PC-9 (cell line): ENCODE data around the gene HAND1. TPM values are rescaled to one million over a fixed set of nuclear protein-coding genes. Genes with fewer than 3 reads are reported as not detected.

Experiments
- BruUV-seq: library from RNA; stranded (reverse); fragments of 400-500 nt; replicated peaks from 2 replicates; lab custom pipeline; 2021; lab: Mats Ljungman, UMichigan
- CTCF ChIA-PET: fragments of 300-600 bp; sonication (Branson Sonifier 250); formaldehyde crosslinking; loops from one replicate; lab custom pipeline; 2022; ENCODE audit warnings: antibody characterized with exemption; lab: Charles Lee
- POLR2A ChIA-PET: fragments of 300-600 bp; sonication (Branson Sonifier 250); formaldehyde crosslinking; loops from one replicate; lab custom pipeline; 2022; ENCODE audit warnings: antibody characterized with exemption; ENCODE audit not compliant: unreplicated experiment; lab: Charles Lee
- DNase-seq, 2 experiments: peaks; one replicate each; pipeline versions ENCODE4 v3.0.0 to v3.0.0-alpha.2; 2015 to 2022; ENCODE audit warnings: mixed read lengths in 1 of 2
- H2AFZ ChIP-seq: fragments of 200-600 bp; sonication (generic); 2 replicates; pipeline ENCODE4 v1.8.1; 2017; ENCODE audit warnings: antibody characterized with exemption
- H3F3A ChIP-seq: fragments of 200-600 bp; sonication (generic); 2 replicates; pipeline ENCODE4 v1.8.1; 2017; ENCODE audit warnings: antibody characterized with exemption, mild to moderate bottlenecking, low read depth; ENCODE audit not compliant: insufficient read depth
- H3K27ac ChIP-seq: fragments of 200-600 bp; sonication (generic); 2 replicates; pipeline ENCODE4 v1.6.1; 2016; ENCODE audit warnings: mixed run types
- H3K27me3 ChIP-seq: fragments of 200-600 bp; sonication (generic); 2 replicates; pipeline ENCODE4 v1.6.1; 2016; ENCODE audit warnings: low read depth, mixed run types; ENCODE audit not compliant: insufficient read depth
- H3K36me3 ChIP-seq: fragments of 200-600 bp; sonication (generic); 2 replicates; pipeline ENCODE4 v1.6.1; 2016; ENCODE audit warnings: low read depth, mixed run types
- H3K4me1 ChIP-seq: fragments of 200-600 bp; sonication (generic); replicated peaks from 2 replicates; pipeline ENCODE4 v1.6.1; 2016; ENCODE audit warnings: mixed run types; ENCODE audit not compliant: insufficient read depth
- H3K4me2 ChIP-seq: fragments of 200-600 bp; sonication (generic); 2 replicates; pipeline ENCODE4 v1.6.1; 2017; ENCODE audit warnings: mixed run types
- H3K4me3 ChIP-seq: fragments of 200-600 bp; sonication (generic); 2 replicates; pipeline ENCODE4 v1.6.1; 2016; ENCODE audit warnings: mixed run types
- H3K79me2 ChIP-seq: fragments of 200-600 bp; sonication (generic); 2 replicates; pipeline ENCODE4 v1.6.1; 2017; ENCODE audit warnings: low read depth, mixed run types
- H3K9me2 ChIP-seq: fragments of 200-600 bp; sonication (generic); 2 replicates; pipeline ENCODE4 v1.8.1; 2017; ENCODE audit warnings: mild to moderate bottlenecking; ENCODE audit not compliant: insufficient read depth
- H3K9me3 ChIP-seq: fragments of 200-600 bp; sonication (generic); 2 replicates; pipeline ENCODE4 v1.8.1; 2016; ENCODE audit warnings: low read depth; ENCODE audit not compliant: insufficient read depth
- H4K20me1 ChIP-seq: fragments of 200-600 bp; sonication (generic); 2 replicates; pipeline ENCODE4 v1.8.1; 2017; ENCODE audit not compliant: insufficient read depth
- EZH2 ChIP-seq: fragments of 200-600 bp; sonication (generic); IDR thresholded peaks from 2 replicates; pipeline ENCODE4 v1.8.0; 2017; ENCODE audit warnings: antibody characterized with exemption, low read depth
- intact Hi-C: fragments of 100-400 bp; cut with micrococcal nuclease; formaldehyde crosslinking; loops from one replicate; pipeline ENCODE4 v1.10.0; 2022; ENCODE audit not compliant: unreplicated experiment
- total RNA-seq: library from RNA; stranded (reverse); gene quantifications from 2 replicates; pipeline ENCODE4 v1.2.3, GENCODE V29; 2021
- TF ChIP-seq, protein P1 (sequence below): fragments of 200-600 bp; sonication (generic); conservative IDR thresholded peaks from 2 replicates; pipeline ENCODE4 v1.6.1; 2017; ENCODE audit warnings: mixed run types, antibody characterized with exemption, mild to moderate bottlenecking, moderate library complexity

The HAND1 gene
- total RNA-seq, 1 experiment from 2014 or later: not detected

DNA sequence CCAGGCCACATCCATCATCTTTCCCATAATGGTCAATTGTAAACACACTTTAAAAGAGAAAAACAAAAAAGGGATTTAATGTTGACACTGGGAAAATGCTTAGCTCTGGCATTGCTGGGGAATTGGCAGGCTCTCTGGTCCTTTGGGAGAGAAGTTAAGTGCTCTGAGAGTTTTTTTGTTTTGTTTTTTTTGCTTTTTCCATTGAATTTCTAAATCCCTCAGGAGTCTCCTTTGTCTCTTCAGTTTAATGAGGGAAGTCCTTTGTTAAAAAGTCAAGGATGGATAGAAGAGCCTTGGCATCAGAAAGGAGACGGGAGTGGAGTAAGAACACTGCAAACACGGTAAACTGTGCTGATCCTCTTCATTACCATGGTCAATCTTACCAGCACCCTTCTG lies 7.1 kb upstream of the HAND1 start:
- Histone ChIP-seq H3K9me3 (no peaks in the 10 kb centered on the region), H3K79me2 (no peaks in the 10 kb centered on the region), H3K4me3 (no peak overlapping the region), H3K27ac (no peak overlapping the region), H4K20me1 (no peaks in the 10 kb centered on the region), H3K36me3 (no peaks in the 10 kb centered on the region), H3K4me2 (no peak overlapping the region), H2AFZ (no peak overlapping the region), H3K27me3 (peaks cover 66% of the 10 kb centered on the region), H3K4me1 (no peaks in the 10 kb centered on the region), H3F3A (no peaks in the 10 kb centered on the region), H3K9me2 (no peaks in the 10 kb centered on the region)
- TF ChIP-seq, protein P1, sequence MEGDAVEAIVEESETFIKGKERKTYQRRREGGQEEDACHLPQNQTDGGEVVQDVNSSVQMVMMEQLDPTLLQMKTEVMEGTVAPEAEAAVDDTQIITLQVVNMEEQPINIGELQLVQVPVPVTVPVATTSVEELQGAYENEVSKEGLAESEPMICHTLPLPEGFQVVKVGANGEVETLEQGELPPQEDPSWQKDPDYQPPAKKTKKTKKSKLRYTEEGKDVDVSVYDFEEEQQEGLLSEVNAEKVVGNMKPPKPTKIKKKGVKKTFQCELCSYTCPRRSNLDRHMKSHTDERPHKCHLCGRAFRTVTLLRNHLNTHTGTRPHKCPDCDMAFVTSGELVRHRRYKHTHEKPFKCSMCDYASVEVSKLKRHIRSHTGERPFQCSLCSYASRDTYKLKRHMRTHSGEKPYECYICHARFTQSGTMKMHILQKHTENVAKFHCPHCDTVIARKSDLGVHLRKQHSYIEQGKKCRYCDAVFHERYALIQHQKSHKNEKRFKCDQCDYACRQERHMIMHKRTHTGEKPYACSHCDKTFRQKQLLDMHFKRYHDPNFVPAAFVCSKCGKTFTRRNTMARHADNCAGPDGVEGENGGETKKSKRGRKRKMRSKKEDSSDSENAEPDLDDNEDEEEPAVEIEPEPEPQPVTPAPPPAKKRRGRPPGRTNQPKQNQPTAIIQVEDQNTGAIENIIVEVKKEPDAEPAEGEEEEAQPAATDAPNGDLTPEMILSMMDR: no peak
- TF ChIP-seq EZH2: no peak
- no TSS peak for BruUV-seq
- intact Hi-C loops: no loop called here
- POLR2A ChIA-PET: no interaction called here
- CTCF ChIA-PET: no interaction called here
- no peak for DNase-seq

DNA sequence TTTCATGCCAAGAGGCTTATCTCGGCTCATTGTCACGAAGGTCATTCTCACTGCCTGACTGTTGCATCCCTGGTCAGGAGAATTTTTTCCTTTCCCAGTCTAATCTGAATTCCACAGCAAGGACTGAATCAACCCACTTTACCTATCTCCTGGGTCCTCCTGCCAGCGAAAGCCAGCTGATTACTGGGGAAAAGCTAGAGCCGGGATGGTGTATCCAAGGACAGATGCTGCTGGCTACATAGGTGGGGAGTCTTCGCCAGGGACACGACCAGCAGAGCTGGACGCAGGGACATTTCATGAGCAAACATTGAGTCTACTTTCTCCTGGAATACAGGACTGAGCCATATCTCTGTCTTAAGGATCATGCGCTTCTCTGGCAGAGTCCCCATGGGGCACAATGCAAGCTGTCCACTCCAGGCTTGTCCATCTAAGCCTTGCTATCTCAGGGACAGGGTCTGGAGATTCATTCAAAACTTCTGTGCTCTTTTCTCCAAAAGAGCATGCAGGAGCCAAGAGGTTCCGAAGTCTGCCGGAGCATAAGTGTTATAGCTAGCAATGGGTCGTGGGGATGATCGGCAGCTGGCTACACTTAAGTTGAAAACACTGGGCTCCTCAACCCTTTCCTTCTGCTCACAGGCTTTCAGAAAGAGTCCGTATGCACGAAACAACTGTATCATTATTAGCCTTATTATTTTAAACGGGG lies 6.5 kb upstream of the HAND1 start:
- ChIA-PET CTCF (no interaction called here), POLR2A (no interaction called here)
- no peak overlapping the region for H3K27ac ChIP-seq
- no peak overlapping the region for H3K4me3 ChIP-seq
- no peaks in the 10 kb centered on the region for H3K9me2 ChIP-seq
- no peaks in the 10 kb centered on the region for H3K79me2 ChIP-seq
- H3K4me1 ChIP-seq: no peaks in the 10 kb centered on the region
- no peak overlapping the region for H3K4me2 ChIP-seq
- intact Hi-C loops: no loop called here
- DNase-seq: no peak
- H3K9me3 ChIP-seq: no peaks in the 10 kb centered on the region
- H3K36me3 ChIP-seq: no peaks in the 10 kb centered on the region
- TF ChIP-seq, protein P1: no peak
- no peak for TF ChIP-seq EZH2
- no peak overlapping the region for H2AFZ ChIP-seq
- H3K27me3 ChIP-seq: peaks cover 71% of the 10 kb centered on the region
- BruUV-seq: no TSS peak
- no peaks in the 10 kb centered on the region for H3F3A ChIP-seq
- no peaks in the 10 kb centered on the region for H4K20me1 ChIP-seq

DNA sequence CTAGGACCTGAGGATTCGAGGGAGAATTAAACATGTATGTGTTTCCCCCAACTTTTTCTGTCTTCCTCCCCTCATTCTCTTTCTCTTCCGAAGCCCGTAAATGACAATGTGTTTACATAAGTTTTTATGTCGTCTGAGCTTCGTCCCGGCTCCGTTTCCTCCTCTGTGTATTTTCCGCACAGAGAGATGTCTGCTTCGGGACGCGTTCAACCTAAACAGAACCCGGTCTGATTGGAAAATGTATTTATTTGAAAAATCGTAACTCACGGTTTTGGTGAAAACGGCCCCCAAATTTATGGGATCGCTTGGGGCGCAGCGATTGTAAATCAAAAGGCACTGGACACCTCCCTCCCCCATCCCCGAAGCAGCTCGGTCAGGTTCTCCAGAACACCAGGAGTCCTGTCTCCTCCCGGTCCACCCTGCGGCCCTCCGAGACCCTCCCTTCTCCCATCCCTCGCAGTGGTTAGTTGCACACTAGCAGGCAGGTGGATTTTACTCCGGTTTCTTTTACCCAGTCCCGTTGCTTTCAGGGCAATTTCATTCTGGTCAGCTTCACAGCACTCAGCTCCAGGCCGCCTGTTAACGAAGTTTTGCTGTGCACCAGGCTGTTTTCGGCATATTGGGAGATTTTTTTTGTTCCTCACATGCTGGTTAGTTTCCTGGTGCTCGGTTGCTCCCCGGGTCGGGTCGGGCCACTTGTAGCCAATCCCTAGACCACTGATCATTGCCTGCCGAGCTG lies 5.8 kb upstream of the HAND1 start:
- Histone ChIP-seq H3K4me3 (no peak overlapping the region), H4K20me1 (no peaks in the 10 kb centered on the region), H3F3A (no peaks in the 10 kb centered on the region), H3K79me2 (no peaks in the 10 kb centered on the region), H3K9me3 (no peaks in the 10 kb centered on the region), H3K27me3 (peaks cover 75% of the 10 kb centered on the region), H2AFZ (no peak overlapping the region), H3K9me2 (no peaks in the 10 kb centered on the region), H3K36me3 (no peaks in the 10 kb centered on the region), H3K27ac (no peak overlapping the region), H3K4me2 (no peak overlapping the region), H3K4me1 (no peaks in the 10 kb centered on the region)
- ChIA-PET POLR2A (no interaction called here), CTCF (interaction anchor here (0.6 kb wide), 1 partner anchor 95 kb away, joined by 3 read pairs; no protein-coding TSS in a partner anchor)
- intact Hi-C loops: no loop called here
- BruUV-seq: no TSS peak
- TF ChIP-seq EZH2: no peak
- TF ChIP-seq, protein P1: no peak
- no peak for DNase-seq
